ENCODE data around the gene HLA-A.

- TF ChIP-seq CTCF (IDR thresholded peaks at IDR 0.05; ENCODE audit: insufficient read depth, low read length) (no peak), GABPA (IDR thresholded peaks at IDR 0.05; ENCODE audit: low read depth) (no peak), REST (IDR thresholded peaks at IDR 0.05; ENCODE audit: insufficient replicate concordance, low read depth) (no peak), POLR2AphosphoS5 (IDR thresholded peaks at IDR 0.05; ENCODE audit: low read depth) (no peak), SPI1 (IDR thresholded peaks at IDR 0.05; ENCODE audit: borderline replicate concordance, low read depth) (no peak)
These were observed 48.6 kb downstream of the HLA-A start for GRCh38 chr6:29990931-29991330.
